Measurements from ENCODE around the gene MED20. TPM values are rescaled to one million over a fixed set of nuclear protein-coding genes. Genes with fewer than 3 reads are reported as not detected.

The MED20 gene
- total and polyA plus RNA-seq, 9 donors = 16.1 to 21.2 (median 18.4) TPM

- no peaks in the 10 kb centered on the region for H3K27me3 ChIP-seq (ENCODE audit: control insufficient read depth, insufficient read depth, low read length)
- H3K27ac ChIP-seq (ENCODE audit: low read length) = no peak overlapping the region
- no peak overlapping the region for H3K4me3 ChIP-seq (ENCODE audit: low read length)
- no peaks in the 10 kb centered on the region for H3K36me3 ChIP-seq (ENCODE audit: control insufficient read depth, insufficient read depth, low read length)
- DNase-seq = no peak
- H3K9me3 ChIP-seq (replicated peaks; ENCODE audit: control insufficient read depth, low read depth, low read length) = no peaks in the 10 kb centered on the region
- H3K4me1 ChIP-seq (ENCODE audit: control insufficient read depth, insufficient read depth, low read length) = peaks cover 3% of the 10 kb centered on the region
- no CpG with 5 or more reads among the region's 4 CpGs for WGBS (ENCODE audit: insufficient coverage)
These were observed 33.6 kb downstream of the MED20 start for GRCh38 chr6:41887331-41887751.

GRCh38 chr6:41885930-41886329 is 35.0 kb downstream of the MED20 start:
- H3K4me1 ChIP-seq (ENCODE audit: control insufficient read depth, insufficient read depth, low read length) = peaks cover 3% of the 10 kb centered on the region
- no peak overlapping the region for H3K4me3 ChIP-seq (ENCODE audit: low read length)
- no peak for DNase-seq
- H3K27ac ChIP-seq (ENCODE audit: low read length) = no peak overlapping the region
- H3K36me3 ChIP-seq (ENCODE audit: control insufficient read depth, insufficient read depth, low read length) = no peaks in the 10 kb centered on the region
- no peaks in the 10 kb centered on the region for H3K27me3 ChIP-seq (ENCODE audit: control insufficient read depth, insufficient read depth, low read length)
- H3K9me3 ChIP-seq (replicated peaks; ENCODE audit: control insufficient read depth, low read depth, low read length) = no peaks in the 10 kb centered on the region
- no CpG with 5 or more reads among the region's 1 CpG for WGBS (ENCODE audit: insufficient coverage)

GRCh38 chr6:41884957-41885356 is 36.0 kb downstream of the MED20 start:
- no peaks in the 10 kb centered on the region for H3K36me3 ChIP-seq (ENCODE audit: control insufficient read depth, insufficient read depth, low read length)
- no peak overlapping the region for H3K27ac ChIP-seq (ENCODE audit: low read length)
- H3K4me3 ChIP-seq (ENCODE audit: low read length) = no peak overlapping the region
- H3K9me3 ChIP-seq (replicated peaks; ENCODE audit: control insufficient read depth, low read depth, low read length) = no peaks in the 10 kb centered on the region
- DNase-seq = no peak
- WGBS (ENCODE audit: insufficient coverage) = no CpG with 5 or more reads among the region's 5 CpGs
- no peaks in the 10 kb centered on the region for H3K27me3 ChIP-seq (ENCODE audit: control insufficient read depth, insufficient read depth, low read length)
- peaks cover 3% of the 10 kb centered on the region for H3K4me1 ChIP-seq (ENCODE audit: control insufficient read depth, insufficient read depth, low read length)

GRCh38 chr6:41881506-41881905 is 39.4 kb downstream of the MED20 start:
- Histone ChIP-seq H3K4me3 (ENCODE audit: low read length) (no peak overlapping the region), H3K27ac (ENCODE audit: low read length) (no peak overlapping the region), H3K4me1 (ENCODE audit: control insufficient read depth, insufficient read depth, low read length) (no peaks in the 10 kb centered on the region), H3K9me3 (replicated peaks; ENCODE audit: control insufficient read depth, low read depth, low read length) (no peaks in the 10 kb centered on the region), H3K27me3 (ENCODE audit: control insufficient read depth, insufficient read depth, low read length) (no peaks in the 10 kb centered on the region), H3K36me3 (ENCODE audit: control insufficient read depth, insufficient read depth, low read length) (no peaks in the 10 kb centered on the region)
- no peak for DNase-seq
- WGBS (ENCODE audit: insufficient coverage) = no CpG with 5 or more reads among the region's 1 CpG

- no peak overlapping the region for H3K27ac ChIP-seq (ENCODE audit: low read length)
- no CpG with 5 or more reads among the region's 5 CpGs for WGBS (ENCODE audit: insufficient coverage)
- no peaks in the 10 kb centered on the region for H3K4me1 ChIP-seq (ENCODE audit: control insufficient read depth, insufficient read depth, low read length)
- H3K4me3 ChIP-seq (ENCODE audit: low read length) = no peak overlapping the region
- H3K36me3 ChIP-seq (ENCODE audit: control insufficient read depth, insufficient read depth, low read length) = no peaks in the 10 kb centered on the region
- DNase-seq = no peak
- no peaks in the 10 kb centered on the region for H3K9me3 ChIP-seq (replicated peaks; ENCODE audit: control insufficient read depth, low read depth, low read length)
- no peaks in the 10 kb centered on the region for H3K27me3 ChIP-seq (ENCODE audit: control insufficient read depth, insufficient read depth, low read length)
These were observed 42.0 kb downstream of the MED20 start for GRCh38 chr6:41878961-41879405.

- Histone ChIP-seq H3K9me3 (replicated peaks; ENCODE audit: control insufficient read depth, low read depth, low read length) (no peaks in the 10 kb centered on the region), H3K27ac (ENCODE audit: low read length) (no peak overlapping the region), H3K27me3 (ENCODE audit: control insufficient read depth, insufficient read depth, low read length) (no peaks in the 10 kb centered on the region), H3K4me1 (ENCODE audit: control insufficient read depth, insufficient read depth, low read length) (no peaks in the 10 kb centered on the region), H3K4me3 (ENCODE audit: low read length) (no peak overlapping the region), H3K36me3 (ENCODE audit: control insufficient read depth, insufficient read depth, low read length) (no peaks in the 10 kb centered on the region)
- DNase-seq = no peak
- no CpG with 5 or more reads among the region's 2 CpGs for WGBS (ENCODE audit: insufficient coverage)
These were observed 42.7 kb downstream of the MED20 start for GRCh38 chr6:41878246-41878645.

GRCh38 chr6:41877051-41877680 is 43.8 kb downstream of the MED20 start:
- H3K36me3 ChIP-seq (ENCODE audit: control insufficient read depth, insufficient read depth, low read length) = no peaks in the 10 kb centered on the region
- no peaks in the 10 kb centered on the region for H3K4me1 ChIP-seq (ENCODE audit: control insufficient read depth, insufficient read depth, low read length)
- H3K27ac ChIP-seq (ENCODE audit: low read length) = no peak overlapping the region
- no peaks in the 10 kb centered on the region for H3K27me3 ChIP-seq (ENCODE audit: control insufficient read depth, insufficient read depth, low read length)
- no peak for DNase-seq
- WGBS (ENCODE audit: insufficient coverage) = no CpG with 5 or more reads among the region's 2 CpGs
- no peaks in the 10 kb centered on the region for H3K9me3 ChIP-seq (replicated peaks; ENCODE audit: control insufficient read depth, low read depth, low read length)
- no peak overlapping the region for H3K4me3 ChIP-seq (ENCODE audit: low read length)

- Histone ChIP-seq H3K9me3 (replicated peaks; ENCODE audit: control insufficient read depth, low read depth, low read length) (no peaks in the 10 kb centered on the region), H3K4me1 (ENCODE audit: control insufficient read depth, insufficient read depth, low read length) (no peaks in the 10 kb centered on the region), H3K27ac (ENCODE audit: low read length) (no peak overlapping the region), H3K4me3 (ENCODE audit: low read length) (no peak overlapping the region), H3K27me3 (ENCODE audit: control insufficient read depth, insufficient read depth, low read length) (no peaks in the 10 kb centered on the region), H3K36me3 (ENCODE audit: control insufficient read depth, insufficient read depth, low read length) (no peaks in the 10 kb centered on the region)
- 40% methylated on average over 1 of the region's 1 CpG for WGBS (ENCODE audit: insufficient coverage)
- no peak for DNase-seq
These were observed 46.2 kb downstream of the MED20 start for GRCh38 chr6:41874741-41875140.

- Histone ChIP-seq H3K4me1 (ENCODE audit: control insufficient read depth, insufficient read depth, low read length) (no peaks in the 10 kb centered on the region), H3K27ac (ENCODE audit: low read length) (no peak overlapping the region), H3K4me3 (ENCODE audit: low read length) (no peak overlapping the region), H3K9me3 (replicated peaks; ENCODE audit: control insufficient read depth, low read depth, low read length) (no peaks in the 10 kb centered on the region), H3K36me3 (ENCODE audit: control insufficient read depth, insufficient read depth, low read length) (no peaks in the 10 kb centered on the region), H3K27me3 (ENCODE audit: control insufficient read depth, insufficient read depth, low read length) (no peaks in the 10 kb centered on the region)
- DNase-seq = no peak
- WGBS (ENCODE audit: insufficient coverage) = no CpG with 5 or more reads among the region's 13 CpGs
These were observed 48.8 kb downstream of the MED20 start for GRCh38 chr6:41872147-41872546.

- Histone ChIP-seq H3K36me3 (ENCODE audit: control insufficient read depth, insufficient read depth, low read length) (no peaks in the 10 kb centered on the region), H3K27ac (ENCODE audit: low read length) (no peak overlapping the region)
- no CpG with 5 or more reads among the region's 2 CpGs for WGBS (ENCODE audit: insufficient coverage)
These were observed 49.2 kb downstream of the MED20 start for GRCh38 chr6:41871691-41872090.

GRCh38 chr6:41859356-41859755 is 61.6 kb downstream of the MED20 start:
- no peaks in the 10 kb centered on the region for H3K36me3 ChIP-seq (ENCODE audit: control insufficient read depth, insufficient read depth, low read length)
- 100% methylated on average over 2 of the region's 6 CpGs for WGBS (ENCODE audit: insufficient coverage)
- no peak overlapping the region for H3K27ac ChIP-seq (ENCODE audit: low read length)
- H3K27me3 ChIP-seq (ENCODE audit: control insufficient read depth, insufficient read depth, low read length) = no peaks in the 10 kb centered on the region
- no peaks in the 10 kb centered on the region for H3K4me1 ChIP-seq (ENCODE audit: control insufficient read depth, insufficient read depth, low read length)
- no peaks in the 10 kb centered on the region for H3K9me3 ChIP-seq (replicated peaks; ENCODE audit: control insufficient read depth, low read depth, low read length)
- no peak overlapping the region for H3K4me3 ChIP-seq (ENCODE audit: low read length)
- no peak for DNase-seq

More at GRCh38 chr6:41871691-41872090, 49.2 kb downstream of the MED20 start:
- Histone ChIP-seq H3K4me3 (ENCODE audit: low read length) (no peak overlapping the region), H3K9me3 (replicated peaks; ENCODE audit: control insufficient read depth, low read depth, low read length) (no peaks in the 10 kb centered on the region), H3K27me3 (ENCODE audit: control insufficient read depth, insufficient read depth, low read length) (no peaks in the 10 kb centered on the region), H3K4me1 (ENCODE audit: control insufficient read depth, insufficient read depth, low read length) (no peaks in the 10 kb centered on the region)
- no peak for DNase-seq
